ENCODE results near the gene HAL.

DNA sequence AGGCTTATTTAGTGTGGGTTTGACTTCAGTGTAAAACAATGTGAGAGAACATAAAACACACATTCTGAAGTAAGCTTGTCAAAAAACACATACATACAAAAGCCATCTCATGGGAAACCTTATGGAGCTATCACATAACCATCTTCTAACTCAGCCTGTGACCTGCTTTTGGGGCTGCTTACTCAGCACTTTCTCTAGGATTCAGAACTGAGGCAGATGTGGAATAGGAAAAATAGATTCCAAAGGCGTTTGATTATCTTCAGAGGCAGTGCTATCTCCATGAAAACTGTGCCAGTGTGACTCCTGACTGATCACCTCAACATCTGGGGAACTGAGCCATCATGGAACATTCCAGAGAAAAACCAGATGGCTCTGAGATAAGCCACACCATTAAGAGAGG lies 13.5 kb downstream of the HAL start:
- TF ChIP-seq, protein P1, sequence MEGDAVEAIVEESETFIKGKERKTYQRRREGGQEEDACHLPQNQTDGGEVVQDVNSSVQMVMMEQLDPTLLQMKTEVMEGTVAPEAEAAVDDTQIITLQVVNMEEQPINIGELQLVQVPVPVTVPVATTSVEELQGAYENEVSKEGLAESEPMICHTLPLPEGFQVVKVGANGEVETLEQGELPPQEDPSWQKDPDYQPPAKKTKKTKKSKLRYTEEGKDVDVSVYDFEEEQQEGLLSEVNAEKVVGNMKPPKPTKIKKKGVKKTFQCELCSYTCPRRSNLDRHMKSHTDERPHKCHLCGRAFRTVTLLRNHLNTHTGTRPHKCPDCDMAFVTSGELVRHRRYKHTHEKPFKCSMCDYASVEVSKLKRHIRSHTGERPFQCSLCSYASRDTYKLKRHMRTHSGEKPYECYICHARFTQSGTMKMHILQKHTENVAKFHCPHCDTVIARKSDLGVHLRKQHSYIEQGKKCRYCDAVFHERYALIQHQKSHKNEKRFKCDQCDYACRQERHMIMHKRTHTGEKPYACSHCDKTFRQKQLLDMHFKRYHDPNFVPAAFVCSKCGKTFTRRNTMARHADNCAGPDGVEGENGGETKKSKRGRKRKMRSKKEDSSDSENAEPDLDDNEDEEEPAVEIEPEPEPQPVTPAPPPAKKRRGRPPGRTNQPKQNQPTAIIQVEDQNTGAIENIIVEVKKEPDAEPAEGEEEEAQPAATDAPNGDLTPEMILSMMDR (optimal IDR thresholded peaks at IDR 0.05 in 1 of 3, IDR thresholded peaks at IDR 0.05 in 1 of 3, conservative IDR thresholded peaks at IDR 0.05 in 1 of 3; ENCODE audit: extremely low read depth in 1 of 3, insufficient read depth in 2 of 3, low read length in 3 of 3), result no peak
- no peak for TF ChIP-seq EZH2 (IDR thresholded peaks at IDR 0.05; ENCODE audit: low read length)
